Activated T-cell treated with anti-CD3 and anti-CD28 coated beads, Interleukin-2, amount 50 U/mL, for 72 hours (primary cell): ENCODE data around the gene IFI35. TPM values are rescaled to one million over a fixed set of nuclear protein-coding genes. Genes with fewer than 3 reads are reported as not detected.
"Not testable (repeated sequence)": the region's sequence is repeated elsewhere in the genome, so short reads cannot be mapped to it uniquely, and the experiment has no call there.

Experiments used
- ATAC-seq, 2 donors: fragments of 150-1000 bp; cut with Tn5 transposase; replicated peaks in 1 of 2; 2 replicates each; pipeline ENCODE4 v1.10.0; 2021; ENCODE audit warnings: moderate library complexity in 2 of 2, mild to moderate bottlenecking in 1 of 2
- DNase-seq, 2 donors: peaks; one replicate each; pipeline ENCODE4 v3.0.0; 2021 to 2022; ENCODE audit warnings: mixed read lengths in 1 of 2
- H3K27ac Mint-ChIP-seq: one replicate; pipeline ENCODE4 v1.8.0; 2022; ENCODE audit warnings: mild to moderate bottlenecking, moderate library complexity, mixed read lengths
- H3K27me3 Mint-ChIP-seq: one replicate; pipeline ENCODE4 v1.8.0; 2022; ENCODE audit warnings: low read depth, mixed read lengths
- H3K36me3 Mint-ChIP-seq, 2 donors: one replicate each; pipeline ENCODE4 v1.8.0; 2022; ENCODE audit warnings: mixed read lengths in 2 of 2, mild to moderate bottlenecking in 1 of 2; ENCODE audit not compliant: insufficient read depth in 2 of 2
- H3K4me1 Mint-ChIP-seq: one replicate; pipeline ENCODE4 v1.8.0; 2022; ENCODE audit warnings: low read depth, mixed read lengths
- H3K4me3 Mint-ChIP-seq, 2 donors: one replicate each; pipeline ENCODE4 v1.8.0; 2022; ENCODE audit warnings: mild to moderate bottlenecking in 2 of 2, mixed read lengths in 2 of 2, moderate library complexity in 2 of 2
- H3K9me3 Mint-ChIP-seq, 2 donors: one replicate each; pipeline ENCODE4 v1.8.0; 2022; ENCODE audit warnings: mixed read lengths in 2 of 2
- total RNA-seq, 2 donors: library from RNA; stranded (reverse); gene quantifications; one replicate each; pipeline ENCODE4 v1.2.3, GENCODE V29; 2022

Gene IFI35
- total RNA-seq, 2 donors from 2014 or later: 28.3 to 63.3 TPM

DNA sequence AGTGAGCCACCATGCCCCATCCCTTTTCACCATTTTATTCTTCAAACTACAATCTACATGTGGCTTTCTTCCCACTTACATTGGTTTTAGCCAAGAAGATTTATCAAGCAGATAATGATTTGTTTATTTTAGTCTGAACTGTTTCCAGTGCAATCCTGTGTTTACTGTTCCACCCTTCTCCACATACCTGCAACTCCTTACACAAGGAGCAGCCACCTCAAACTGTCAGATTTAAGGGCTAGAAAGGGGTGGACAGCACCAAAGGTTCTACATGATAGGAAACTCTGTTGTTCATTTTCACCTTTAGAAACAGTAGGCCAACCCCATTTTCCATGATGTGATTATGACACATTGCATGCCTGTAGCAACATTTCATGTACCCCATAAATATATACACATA, 24.3 kb upstream of the IFI35 start:
- Mint-ChIP-seq H3K9me3 (no peaks in the 10 kb centered on the region), H3K27me3 (no peaks in the 10 kb centered on the region), H3K4me1 (peaks cover 44% of the 10 kb centered on the region), H3K36me3 (peaks cover 5 to 8% of the 10 kb centered on the region in 2 donors), H3K4me3 (peak overlapping the region; percentile 83 to 86), H3K27ac (peak overlapping the region; percentile 19)
- ATAC-seq (no peak), DNase-seq (no peak)

GRCh38 chr17:42985225-42985624, 21.4 kb upstream of the IFI35 start:
- H3K9me3 Mint-ChIP-seq: no peaks in the 10 kb centered on the region
- H3K4me3 Mint-ChIP-seq: no peak overlapping the region
- H3K36me3 Mint-ChIP-seq: peaks cover 5 to 16% of the 10 kb centered on the region in 2 donors
- no peaks in the 10 kb centered on the region for H3K27me3 Mint-ChIP-seq
- peaks cover 32% of the 10 kb centered on the region for H3K4me1 Mint-ChIP-seq
- DNase-seq: no peak
- no peak for ATAC-seq
- H3K27ac Mint-ChIP-seq: no peak overlapping the region

- Mint-ChIP-seq H3K36me3 (peaks cover 4 to 16% of the 10 kb centered on the region in 2 donors), H3K4me3 (no peak overlapping the region), H3K27me3 (no peaks in the 10 kb centered on the region), H3K9me3 (no peaks in the 10 kb centered on the region), H3K4me1 (peaks cover 9% of the 10 kb centered on the region), H3K27ac (no peak overlapping the region)
- DNase-seq (no peak), ATAC-seq (no peak)
These were observed 17.4 kb upstream of the IFI35 start for GRCh38 chr17:42989141-42989540.

DNA sequence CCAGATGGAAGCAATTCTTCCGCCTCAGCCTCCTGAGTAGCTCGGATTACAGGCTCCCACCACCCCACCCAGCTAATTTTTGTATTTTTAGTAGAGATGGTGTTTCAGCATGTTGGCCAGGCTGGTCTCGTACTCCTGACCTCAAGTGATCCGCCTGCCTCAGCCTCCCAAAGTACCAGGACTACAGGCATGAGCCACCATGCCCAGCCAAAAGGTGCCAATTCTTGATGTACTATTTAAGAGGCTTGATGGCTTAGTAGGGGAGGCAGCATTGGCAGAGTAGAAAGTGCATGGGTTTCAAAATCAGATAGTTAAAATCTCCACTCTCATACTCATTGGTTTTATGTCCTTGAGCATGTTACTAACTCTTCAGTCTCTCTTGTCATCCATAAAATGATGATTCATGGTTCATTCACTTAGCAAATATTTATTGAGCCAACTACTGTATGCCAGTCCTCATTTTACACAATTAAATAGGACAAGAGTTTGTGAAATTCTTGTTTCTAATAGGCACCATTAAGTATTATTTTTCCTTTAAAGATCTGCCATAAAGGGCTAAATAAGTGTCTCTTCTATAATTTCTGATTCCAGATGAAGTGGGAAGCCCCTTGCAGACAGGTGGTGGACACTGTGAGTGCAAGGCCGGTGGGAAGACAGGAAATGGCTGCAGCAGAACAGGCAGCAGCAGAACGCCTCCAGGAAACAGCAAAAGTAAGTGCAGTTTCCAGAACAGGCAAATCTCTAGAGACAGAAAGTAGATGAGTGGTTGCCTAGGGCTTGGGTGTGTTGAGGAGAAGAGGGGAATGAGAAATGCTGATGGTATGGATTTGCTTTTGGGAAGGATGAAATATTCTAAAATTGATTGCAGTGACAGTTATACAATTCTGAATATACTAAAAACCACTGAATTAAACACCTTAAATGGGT, 16.6 kb upstream of the IFI35 start:
- Mint-ChIP-seq H3K4me1 (peaks cover 8% of the 10 kb centered on the region), H3K36me3 (peaks cover 4 to 16% of the 10 kb centered on the region in 2 donors), H3K9me3 (no peaks in the 10 kb centered on the region), H3K4me3 (no peak overlapping the region), H3K27me3 (no peaks in the 10 kb centered on the region), H3K27ac (no peak overlapping the region)
- ATAC-seq (no peak), DNase-seq (no peak)

GRCh38 chr17:42991471-42991870, 15.1 kb upstream of the IFI35 start:
- H3K27ac Mint-ChIP-seq: no peak overlapping the region
- no peak overlapping the region for H3K4me3 Mint-ChIP-seq
- H3K27me3 Mint-ChIP-seq: no peaks in the 10 kb centered on the region
- H3K36me3 Mint-ChIP-seq: peaks cover 2 to 14% of the 10 kb centered on the region in 2 donors
- no peak for DNase-seq
- ATAC-seq: no peak
- no peaks in the 10 kb centered on the region for H3K9me3 Mint-ChIP-seq
- peaks cover 5% of the 10 kb centered on the region for H3K4me1 Mint-ChIP-seq

GRCh38 chr17:42992872-42993271, 13.7 kb upstream of the IFI35 start:
- Mint-ChIP-seq H3K36me3 (peaks cover 2 to 14% of the 10 kb centered on the region in 2 donors), H3K27me3 (no peaks in the 10 kb centered on the region), H3K4me1 (peaks cover 12% of the 10 kb centered on the region), H3K9me3 (no peaks in the 10 kb centered on the region), H3K27ac (no peak overlapping the region), H3K4me3 (no peak overlapping the region)
- DNase-seq (no peak), ATAC-seq (no peak)

DNA sequence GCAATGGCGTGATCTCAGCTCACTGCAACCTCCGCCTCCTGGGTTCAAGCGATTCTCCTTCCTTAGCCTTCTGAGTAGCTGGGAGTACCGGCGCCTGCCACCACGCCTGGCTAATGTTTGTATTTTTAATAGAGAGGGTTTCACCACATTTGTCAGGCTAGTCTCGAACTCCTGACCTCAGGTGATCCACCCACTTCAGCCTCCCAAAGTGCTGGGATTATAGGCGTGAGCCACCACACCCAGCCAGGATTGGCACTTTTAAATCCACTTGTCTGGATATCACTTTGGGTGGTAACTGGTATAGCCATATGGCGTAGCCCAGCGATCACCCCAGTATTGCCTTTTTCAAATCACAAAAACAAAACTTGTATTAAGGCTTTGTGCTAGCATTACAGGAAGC, 12.7 kb upstream of the IFI35 start:
- H3K36me3 Mint-ChIP-seq: peaks cover 5 to 13% of the 10 kb centered on the region in 2 donors
- H3K9me3 Mint-ChIP-seq, H3K27ac Mint-ChIP-seq, H3K4me3 Mint-ChIP-seq, DNase-seq, H3K27me3 Mint-ChIP-seq, ATAC-seq: not testable (repeated sequence)
- H3K4me1 Mint-ChIP-seq: peaks cover 16% of the 10 kb centered on the region

DNA sequence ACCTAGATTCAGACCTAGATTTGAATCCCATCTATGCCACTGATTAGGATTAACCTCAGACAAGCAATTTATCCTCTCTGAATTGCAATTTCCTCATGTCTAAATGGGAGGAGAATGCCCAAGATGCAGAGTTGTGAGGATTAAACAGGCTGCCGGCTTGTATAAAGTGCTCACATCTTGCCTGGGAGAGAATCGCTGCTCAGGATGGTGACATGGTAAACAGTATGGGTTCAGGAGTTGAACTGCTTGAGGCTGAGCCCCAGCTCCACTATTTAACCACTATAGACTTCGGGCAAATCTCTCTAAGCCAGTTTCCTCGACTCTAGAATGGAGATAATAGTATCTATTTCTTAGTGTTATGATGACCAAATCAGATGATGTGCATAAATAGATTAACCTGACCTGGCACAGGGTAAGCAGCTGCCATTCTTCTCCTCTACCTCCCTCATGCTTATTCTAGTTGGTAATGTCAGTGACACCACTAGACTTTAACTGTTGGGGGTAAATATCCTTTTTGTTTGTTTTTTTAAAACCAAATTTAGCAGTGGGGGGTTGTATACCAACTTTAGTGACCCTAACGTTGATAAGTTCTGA, 9.1 kb upstream of the IFI35 start:
- H3K27me3 Mint-ChIP-seq: no peaks in the 10 kb centered on the region
- H3K4me1 Mint-ChIP-seq: peaks cover 46% of the 10 kb centered on the region
- H3K9me3 Mint-ChIP-seq: no peaks in the 10 kb centered on the region
- H3K36me3 Mint-ChIP-seq: peaks cover 7 to 24% of the 10 kb centered on the region in 2 donors
- DNase-seq: no peak
- peak overlapping the region; percentile 77 to 92 for H3K4me3 Mint-ChIP-seq
- ATAC-seq: no peak
- H3K27ac Mint-ChIP-seq: peak overlapping the region; percentile 99

DNA sequence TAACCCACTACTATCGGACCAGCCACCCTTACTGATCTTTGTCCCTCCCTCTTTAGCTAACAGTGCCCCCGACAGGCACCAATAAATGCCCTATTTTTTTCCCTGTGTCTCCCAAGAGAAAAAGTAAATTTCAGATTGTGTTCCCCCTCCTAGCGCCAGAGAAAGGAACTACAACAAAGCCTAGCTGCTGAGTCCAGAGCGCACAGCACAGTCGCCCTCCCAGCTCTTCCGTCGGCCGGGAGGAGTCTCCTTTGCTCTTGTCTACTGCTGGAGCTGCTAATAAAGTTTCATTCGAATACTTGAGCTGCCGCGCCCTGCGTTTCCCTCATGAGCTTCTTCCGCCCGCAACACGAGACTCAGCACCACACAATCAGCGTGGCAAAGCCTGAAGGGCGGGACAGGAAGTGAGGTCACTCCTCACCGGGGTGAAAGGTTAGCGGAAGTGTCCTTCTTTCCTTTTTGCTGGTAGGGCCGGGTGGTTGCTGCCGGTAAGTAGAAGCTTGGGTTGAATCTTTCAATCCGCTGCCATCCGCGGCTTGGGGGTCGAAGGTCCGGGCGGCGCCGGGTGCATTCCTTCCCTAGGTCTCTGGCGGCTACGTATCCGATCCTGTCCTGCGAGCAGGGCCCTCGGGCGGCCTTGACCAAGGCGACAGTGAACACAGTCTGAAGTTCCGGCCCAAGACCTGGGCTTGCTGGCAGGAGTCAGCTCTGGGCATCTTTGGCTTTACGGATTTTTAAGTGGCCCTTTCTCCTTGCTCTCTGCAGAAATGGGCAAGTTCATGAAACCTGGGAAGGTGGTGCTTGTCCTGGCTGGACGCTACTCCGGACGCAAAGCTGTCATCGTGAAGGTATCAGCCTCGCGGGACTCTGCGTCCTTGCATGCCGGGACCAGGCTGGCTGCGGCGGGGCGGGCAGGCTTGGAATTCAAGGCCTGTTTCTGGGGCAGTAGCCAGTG, 8.3 kb upstream of the IFI35 start, which contains the start of gene RPL27:
RPL27 (plus strand) TSS at position 436 of the 955 bp plus-strand sequence; CDS start at position 768, 332 bp downstream.
- no peaks in the 10 kb centered on the region for H3K27me3 Mint-ChIP-seq
- peak; percentile 97 for DNase-seq
- H3K36me3 Mint-ChIP-seq: peaks cover 7 to 25% of the 10 kb centered on the region in 2 donors

GRCh38 chr17:42999003-42999525, 7.5 kb upstream of the IFI35 start:
- no peak for DNase-seq
- Mint-ChIP-seq H3K27me3 (no peaks in the 10 kb centered on the region), H3K4me3 (peak overlapping the region; percentile 77 to 92), H3K36me3 (peaks cover 10 to 25% of the 10 kb centered on the region in 2 donors), H3K4me1 (peaks cover 57% of the 10 kb centered on the region), H3K27ac (peak overlapping the region; percentile 99), H3K9me3 (no peaks in the 10 kb centered on the region)
- ATAC-seq: no peak

More for the DNA sequence above, 8.3 kb upstream of the IFI35 start, which contains the start of gene RPL27:
- peak; percentile 98 to 99 for ATAC-seq
- Mint-ChIP-seq H3K4me1 (peaks cover 50% of the 10 kb centered on the region), H3K9me3 (no peaks in the 10 kb centered on the region), H3K27ac (peak within 1 kb of the TSS; percentile 99), H3K4me3 (peak within 1 kb of the TSS; percentile 77 to 92)

- Mint-ChIP-seq H3K36me3 (peaks cover 10 to 25% of the 10 kb centered on the region in 2 donors), H3K4me1 (peaks cover 52% of the 10 kb centered on the region)
- not testable (repeated sequence) for H3K4me3 Mint-ChIP-seq, ATAC-seq, H3K27me3 Mint-ChIP-seq, DNase-seq, H3K9me3 Mint-ChIP-seq, H3K27ac Mint-ChIP-seq
These were observed 5.7 kb upstream of the IFI35 start for GRCh38 chr17:43000894-43001293.

DNA sequence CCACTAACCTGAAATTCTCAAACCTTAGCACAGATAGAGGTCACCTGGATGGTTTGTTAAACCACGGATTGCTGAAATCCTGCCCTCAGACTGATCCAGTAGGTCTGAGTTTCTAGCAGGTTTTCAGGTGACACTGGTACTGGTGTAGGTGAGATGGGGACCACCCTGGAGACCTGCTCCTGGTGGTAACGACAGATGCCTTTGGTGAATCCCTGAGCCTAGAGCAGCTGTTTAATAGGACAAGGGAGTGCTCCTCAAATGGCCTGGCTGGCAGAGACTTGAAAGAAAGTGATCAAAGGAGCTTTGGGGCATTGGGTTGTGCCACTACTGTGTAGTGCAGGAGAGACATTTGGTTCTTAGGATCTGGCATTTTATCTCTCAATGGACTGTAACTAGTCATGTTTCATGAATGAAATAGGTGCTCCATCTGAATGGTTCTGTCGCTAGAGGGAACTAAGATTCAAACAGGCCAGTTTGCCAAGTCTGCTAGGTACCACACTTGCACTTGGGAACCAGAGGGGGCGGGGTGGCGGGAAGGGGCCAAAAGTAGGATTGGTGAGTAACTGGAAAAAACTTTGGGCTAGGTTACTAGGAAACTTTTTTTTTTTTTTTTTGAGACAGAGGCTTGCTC, 2.9 kb upstream of the IFI35 start:
- Mint-ChIP-seq H3K27me3 (no peaks in the 10 kb centered on the region), H3K9me3 (no peaks in the 10 kb centered on the region), H3K4me3 (no peak overlapping the region), H3K4me1 (peaks cover 69% of the 10 kb centered on the region), H3K36me3 (peaks cover 11 to 25% of the 10 kb centered on the region in 2 donors), H3K27ac (peak overlapping the region; percentile 7)
- DNase-seq: no peak
- ATAC-seq: no peak
